Thyroid gland (tissue), 4 donors: ENCODE data around the gene MED27. TPM values are rescaled to one million over a fixed set of nuclear protein-coding genes. Genes with fewer than 3 reads are reported as not detected.

Experiments used
- DNase-seq, 2 donors: peaks; one replicate each; pipeline ENCODE4 v3.0.0-alpha.2; 2019
- H3K27ac ChIP-seq, 3 donors: fragments of 200-600 bp; sonication (generic); 1 replicate in 2 of 3; 2 replicates in 1 of 3; pipeline ENCODE4 v1.5.1; 2016 to 2019; ENCODE audit warnings: mild to moderate bottlenecking in 1 of 3, moderate library complexity in 1 of 3
- H3K27me3 ChIP-seq: fragments of 200-600 bp; sonication (generic); one replicate; pipeline ENCODE4 v1.5.1; 2019
- H3K36me3 ChIP-seq, 2 donors: fragments of 200-600 bp; sonication (generic); one replicate each; pipeline ENCODE4 v1.5.1; 2016 to 2019
- H3K4me1 ChIP-seq, 2 donors: fragments of 200-600 bp; sonication (generic); one replicate each; pipeline ENCODE4 v1.5.1; 2017 to 2019
- H3K4me3 ChIP-seq, 3 donors: fragments of 200-600 bp; sonication (generic); replicated peaks in 1 of 3; 1 replicate in 2 of 3; 2 replicates in 1 of 3; pipeline ENCODE4 v1.5.1; 2016; ENCODE audit warnings: mild to moderate bottlenecking in 1 of 3
- H3K9me3 ChIP-seq: fragments of 200-600 bp; sonication (generic); one replicate; pipeline ENCODE4 v1.5.1; 2017
- POLR2A ChIP-seq, 2 donors: fragments of 450-650 bp; IDR thresholded peaks; one replicate each; pipeline ENCODE4 v1.6.1; 2017; ENCODE audit warnings: antibody characterized with exemption in 2 of 2, mild to moderate bottlenecking in 2 of 2, moderate library complexity in 1 of 2
- WGBS, 2 donors: methylation state at CpG; one replicate each; pipeline ENCODE4 v1.1.5; 2017; 5-methylcytosine and 5-hydroxymethylcytosine counted together
- intact Hi-C: fragments of 100-400 bp; cut with DNase I; formaldehyde crosslinking; loops from one replicate; pipeline ENCODE4 v1.15.1; 2023
- total RNA-seq, 4 donors: library from RNA; depleted of rRNA; stranded (reverse); fragments of >200 nt; gene quantifications; one replicate each; pipeline ENCODE4 v1.2.3, GENCODE V29; 2016
- TF ChIP-seq, protein P1 (sequence below), 6 experiments: fragments of 200-600 bp in 3 of 6; fragments of 450-650 bp in 3 of 6; sonication (generic) in 3 of 6; IDR thresholded peaks; one replicate each; pipeline ENCODE4 v1.5.1; 2016 to 2019; ENCODE audit warnings: antibody characterized with exemption in 6 of 6, mild to moderate bottlenecking in 2 of 6, inconsistent platforms in 1 of 6, moderate library complexity in 1 of 6

MED27 gene
- total RNA-seq, 4 donors from 2014 or later, result 15.3 to 19.5 (median 16.7) TPM

DNA sequence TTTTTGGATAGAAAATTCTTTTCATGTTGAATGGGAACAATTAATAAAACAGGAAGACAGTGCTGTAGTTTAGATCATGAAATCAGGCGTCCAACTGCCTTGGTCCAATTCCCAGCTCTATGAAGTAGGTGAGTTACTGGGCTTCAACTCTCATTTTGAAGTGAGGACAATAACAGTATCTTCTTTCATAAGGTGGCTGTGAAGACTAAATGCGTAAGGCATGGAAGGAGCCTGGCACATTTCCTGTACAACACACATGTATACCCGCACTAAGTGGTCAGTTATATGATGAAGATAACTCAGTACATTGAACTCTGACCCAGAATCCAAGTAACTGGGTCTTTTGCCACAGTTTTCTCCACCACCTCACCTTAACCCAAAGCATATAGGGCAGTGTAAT, 120.6 kb downstream of the MED27 start:
- Histone ChIP-seq H3K9me3 (no peaks in the 10 kb centered on the region), H3K27ac (no peak overlapping the region), H3K36me3 (no peaks in the 10 kb centered on the region), H3K27me3 (no peaks in the 10 kb centered on the region), H3K4me1 (no peaks in the 10 kb centered on the region), H3K4me3 (no peak overlapping the region)
- DNase-seq, result no peak
- WGBS, 2 donors, result 98 to 99% methylated on average over 3 of the region's 3 CpGs
- TF ChIP-seq, protein P1, sequence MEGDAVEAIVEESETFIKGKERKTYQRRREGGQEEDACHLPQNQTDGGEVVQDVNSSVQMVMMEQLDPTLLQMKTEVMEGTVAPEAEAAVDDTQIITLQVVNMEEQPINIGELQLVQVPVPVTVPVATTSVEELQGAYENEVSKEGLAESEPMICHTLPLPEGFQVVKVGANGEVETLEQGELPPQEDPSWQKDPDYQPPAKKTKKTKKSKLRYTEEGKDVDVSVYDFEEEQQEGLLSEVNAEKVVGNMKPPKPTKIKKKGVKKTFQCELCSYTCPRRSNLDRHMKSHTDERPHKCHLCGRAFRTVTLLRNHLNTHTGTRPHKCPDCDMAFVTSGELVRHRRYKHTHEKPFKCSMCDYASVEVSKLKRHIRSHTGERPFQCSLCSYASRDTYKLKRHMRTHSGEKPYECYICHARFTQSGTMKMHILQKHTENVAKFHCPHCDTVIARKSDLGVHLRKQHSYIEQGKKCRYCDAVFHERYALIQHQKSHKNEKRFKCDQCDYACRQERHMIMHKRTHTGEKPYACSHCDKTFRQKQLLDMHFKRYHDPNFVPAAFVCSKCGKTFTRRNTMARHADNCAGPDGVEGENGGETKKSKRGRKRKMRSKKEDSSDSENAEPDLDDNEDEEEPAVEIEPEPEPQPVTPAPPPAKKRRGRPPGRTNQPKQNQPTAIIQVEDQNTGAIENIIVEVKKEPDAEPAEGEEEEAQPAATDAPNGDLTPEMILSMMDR (IDR thresholded peaks at IDR 0.05), result no peak
- TF ChIP-seq POLR2A (IDR thresholded peaks at IDR 0.05), result no peak
- intact Hi-C loops, result no loop called here

DNA sequence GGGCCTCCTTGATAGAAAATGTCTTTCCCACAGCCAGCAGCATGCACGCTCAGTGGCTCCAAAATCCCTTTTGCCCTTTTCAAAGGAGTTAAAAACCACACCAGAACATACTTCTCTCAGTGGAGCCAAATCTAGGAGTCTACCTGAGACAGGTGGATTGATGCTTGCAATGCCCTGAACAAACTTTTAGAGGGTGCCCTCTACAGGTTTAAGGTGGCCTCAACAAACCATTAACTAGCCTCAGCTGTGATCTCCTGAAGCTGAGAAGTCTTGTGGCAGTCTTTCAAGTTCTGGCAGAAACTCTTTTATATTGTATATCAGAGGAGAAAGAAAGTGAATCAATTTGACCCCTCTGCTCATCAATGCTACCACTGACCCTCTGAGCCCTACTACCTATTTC, 125.4 kb downstream of the MED27 start:
- no peaks in the 10 kb centered on the region for H3K27me3 ChIP-seq
- TF ChIP-seq POLR2A (IDR thresholded peaks at IDR 0.05), result no peak
- TF ChIP-seq, protein P1 (IDR thresholded peaks at IDR 0.05), result peak in 3 of 6 experiments; percentile 7 to 24 (median 18)
- DNase-seq, result no peak
- no peaks in the 10 kb centered on the region for H3K9me3 ChIP-seq
- H3K36me3 ChIP-seq, result no peaks in the 10 kb centered on the region
- no peak overlapping the region for H3K4me3 ChIP-seq
- no peaks in the 10 kb centered on the region for H3K4me1 ChIP-seq
- intact Hi-C loops, result no loop called here
- no peak overlapping the region for H3K27ac ChIP-seq
- 100% methylated on average over 1 of the region's 1 CpG for WGBS, 2 donors

DNA sequence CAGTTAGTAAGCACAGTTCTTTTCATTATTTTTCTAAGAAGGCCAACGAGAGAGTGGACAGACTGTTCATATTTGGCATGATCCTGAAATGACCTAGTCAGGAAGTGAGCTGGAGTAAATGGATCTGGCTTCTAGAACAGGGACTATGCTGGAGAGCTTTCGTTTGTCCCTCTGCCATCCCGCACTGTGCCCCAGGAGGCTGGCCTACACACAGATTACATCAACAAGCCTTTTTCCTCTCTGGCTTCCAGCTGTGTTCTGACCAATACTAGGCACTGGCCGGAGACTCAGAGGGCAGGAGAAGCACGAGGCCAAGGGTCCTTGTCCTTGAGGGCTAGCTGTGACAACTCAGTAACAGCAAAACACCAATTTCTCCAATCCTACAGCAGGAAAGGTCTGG, 127.8 kb downstream of the MED27 start:
- WGBS, 2 donors, result 50 to 67% methylated on average over 5 of the region's 5 CpGs
- no peaks in the 10 kb centered on the region for H3K27me3 ChIP-seq
- H3K4me3 ChIP-seq, result no peak overlapping the region
- DNase-seq, result peak; percentile 5 to 8
- no peaks in the 10 kb centered on the region for H3K36me3 ChIP-seq
- H3K9me3 ChIP-seq, result no peaks in the 10 kb centered on the region
- H3K27ac ChIP-seq, result peak overlapping the region in 1 of 3 donors; percentile 10
- intact Hi-C loops, result no loop called here
- no peaks in the 10 kb centered on the region for H3K4me1 ChIP-seq
- TF ChIP-seq, protein P1 (IDR thresholded peaks at IDR 0.05), result no peak
- TF ChIP-seq POLR2A (IDR thresholded peaks at IDR 0.05), result no peak

DNA sequence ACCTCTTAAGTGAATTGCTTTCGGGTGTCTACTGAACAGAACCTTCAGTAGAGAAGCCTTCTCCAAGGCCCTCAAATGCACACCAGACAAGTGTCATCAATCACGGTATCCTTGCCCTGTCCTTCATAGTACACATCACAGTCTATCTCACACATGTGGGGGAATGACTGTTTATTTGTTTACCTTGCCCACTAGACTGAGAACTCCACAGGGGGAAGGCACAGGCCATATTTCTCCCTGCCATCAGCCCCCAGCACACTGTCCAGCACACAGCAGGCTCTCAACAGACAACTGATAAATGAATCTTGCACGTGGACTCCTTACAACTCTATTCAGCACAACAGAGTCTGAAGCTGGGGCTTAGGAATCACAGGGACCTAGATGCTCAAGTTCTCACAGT, 128.5 kb downstream of the MED27 start:
- TF ChIP-seq, protein P1 (IDR thresholded peaks at IDR 0.05), result no peak
- no peak for TF ChIP-seq POLR2A (IDR thresholded peaks at IDR 0.05)
- no peaks in the 10 kb centered on the region for H3K36me3 ChIP-seq
- H3K4me3 ChIP-seq, result no peak overlapping the region
- no peaks in the 10 kb centered on the region for H3K9me3 ChIP-seq
- intact Hi-C loops, result no loop called here
- no peak for DNase-seq
- 91 to 92% methylated on average over 3 of the region's 3 CpGs for WGBS, 2 donors
- no peak overlapping the region for H3K27ac ChIP-seq
- H3K4me1 ChIP-seq, result no peaks in the 10 kb centered on the region
- no peaks in the 10 kb centered on the region for H3K27me3 ChIP-seq

DNA sequence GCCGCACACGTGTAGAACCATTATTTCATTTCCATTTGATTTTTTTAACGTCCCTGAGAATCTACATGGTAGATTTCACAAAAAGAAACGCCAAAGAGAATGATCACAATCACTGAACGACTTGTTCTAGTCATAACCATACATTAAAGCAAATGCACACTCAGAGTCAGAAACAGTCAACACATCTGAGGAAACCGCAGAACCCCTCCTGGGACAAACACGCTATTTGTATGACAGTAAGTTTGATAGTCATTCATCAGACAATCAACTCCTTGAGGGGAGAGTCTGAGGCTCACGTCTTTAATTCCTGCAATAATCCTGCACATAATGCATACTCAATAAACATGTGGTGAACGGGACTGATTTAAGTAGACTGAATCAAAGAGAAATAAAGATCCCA, 129.2 kb downstream of the MED27 start:
- H3K27me3 ChIP-seq, result no peaks in the 10 kb centered on the region
- TF ChIP-seq, protein P1 (IDR thresholded peaks at IDR 0.05), result no peak
- TF ChIP-seq POLR2A (IDR thresholded peaks at IDR 0.05), result no peak
- H3K4me1 ChIP-seq, result no peaks in the 10 kb centered on the region
- no peaks in the 10 kb centered on the region for H3K9me3 ChIP-seq
- intact Hi-C loops, result no loop called here
- 94 to 96% methylated on average over 9 of the region's 9 CpGs for WGBS, 2 donors
- no peaks in the 10 kb centered on the region for H3K36me3 ChIP-seq
- H3K4me3 ChIP-seq, result no peak overlapping the region
- no peak for DNase-seq
- H3K27ac ChIP-seq, result no peak overlapping the region
